HEK293T (cell line): ENCODE results near the gene NKX2-1.

Source experiments
- ARNT ChIP-seq: fragments of 450-650 bp; IDR thresholded peaks from 2 replicates; pipeline ENCODE4 v1.6.1; 2017; ENCODE audit warnings: mild to moderate bottlenecking
- BHLHE40 ChIP-seq: fragments of 450-650 bp; IDR thresholded peaks from 2 replicates; pipeline ENCODE4 v1.6.1; 2016; ENCODE audit warnings: mild to moderate bottlenecking, moderate library complexity, borderline replicate concordance
- CTBP1 ChIP-seq: fragments of 450-650 bp; IDR thresholded peaks from 2 replicates; pipeline ENCODE4 v1.6.1; 2016; ENCODE audit warnings: borderline replicate concordance
- ELF4 ChIP-seq: fragments of 450-650 bp; IDR thresholded peaks from 2 replicates; pipeline ENCODE4 v1.6.1; 2017; ENCODE audit warnings: antibody characterized with exemption
- FOXA1 ChIP-seq: fragments of 450-650 bp; IDR thresholded peaks from 2 replicates; pipeline ENCODE4 v1.6.1; 2016; ENCODE audit warnings: mild to moderate bottlenecking
- FOXK2 ChIP-seq: fragments of 450-650 bp; IDR thresholded peaks from 2 replicates; pipeline ENCODE4 v1.6.1; 2016; ENCODE audit warnings: mild to moderate bottlenecking
- FOXM1 ChIP-seq: fragments of 450-650 bp; IDR thresholded peaks from 2 replicates; pipeline ENCODE4 v1.6.1; 2017; ENCODE audit warnings: mild to moderate bottlenecking, borderline replicate concordance
- L3MBTL2 ChIP-seq: fragments of 450-650 bp; conservative IDR thresholded peaks from 2 replicates; pipeline ENCODE4 v1.6.1; 2016; ENCODE audit warnings: mild to moderate bottlenecking
- LEF1 ChIP-seq: fragments of 450-650 bp; IDR thresholded peaks from 2 replicates; pipeline ENCODE4 v1.6.1; 2017; ENCODE audit warnings: mild to moderate bottlenecking, borderline replicate concordance
- NFRKB ChIP-seq: fragments of 450-650 bp; IDR thresholded peaks from 2 replicates; pipeline ENCODE4 v1.6.1; 2016; ENCODE audit warnings: mild to moderate bottlenecking, moderate library complexity
- SP1 ChIP-seq: fragments of 450-650 bp; IDR thresholded peaks from 2 replicates; pipeline ENCODE4 v1.6.1; 2017
- SUZ12 ChIP-seq: fragments of 450-650 bp; IDR thresholded peaks from 2 replicates; pipeline ENCODE4 v1.6.1; 2016; ENCODE audit warnings: mild to moderate bottlenecking
- TARDBP ChIP-seq: fragments of 450-650 bp; IDR thresholded peaks from 2 replicates; pipeline ENCODE4 v1.6.1; 2016
- ZNF384 ChIP-seq: fragments of 450-650 bp; IDR thresholded peaks from 2 replicates; pipeline ENCODE4 v1.6.1; 2016

GRCh38 chr14:36505892-36506731 lies 13.9 kb downstream of the NKX2-1 start:
- no peak for TF ChIP-seq L3MBTL2
- TF ChIP-seq TARDBP: no peak
- no peak for TF ChIP-seq ZNF384
- no peak for TF ChIP-seq FOXM1
- no peak for TF ChIP-seq SP1
- no peak for TF ChIP-seq BHLHE40
- no peak for TF ChIP-seq LEF1
- TF ChIP-seq NFRKB: no peak
- TF ChIP-seq SUZ12: no peak
- TF ChIP-seq CTBP1: no peak
- no peak for TF ChIP-seq FOXA1
- no peak for TF ChIP-seq FOXK2
- no peak for TF ChIP-seq ELF4
- TF ChIP-seq ARNT: no peak
